ENCODE measurements around the gene CAMK2D. TPM values are rescaled to one million over a fixed set of nuclear protein-coding genes. Genes with fewer than 3 reads are reported as not detected.

CAMK2D gene
- total and polyA plus RNA-seq, 4 donors: 10.1 to 31.0 (median 25.6) TPM

DNA sequence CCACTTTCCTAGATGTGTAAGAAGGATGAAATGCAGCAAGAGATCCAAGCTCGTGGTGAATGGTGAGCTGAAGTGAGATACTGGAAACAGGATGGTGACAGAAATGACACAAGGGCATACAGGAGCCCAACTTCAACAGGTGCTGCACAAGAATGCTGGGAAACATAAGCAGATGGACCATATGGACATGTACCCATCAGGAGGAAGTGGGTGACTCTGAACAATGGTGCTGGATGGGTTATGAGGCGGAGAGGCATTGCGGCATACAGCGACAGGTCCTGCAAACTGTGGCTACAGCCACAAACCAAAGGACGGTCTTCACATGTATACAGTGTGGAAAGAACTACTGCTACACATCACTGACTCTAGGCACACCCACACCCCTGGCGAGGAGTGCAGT lies 265.7 kb downstream of the CAMK2D start (continued):
- no peak for TF ChIP-seq EGR1 (IDR thresholded peaks at IDR 0.05; ENCODE audit: low read depth in 2 of 2)

DNA sequence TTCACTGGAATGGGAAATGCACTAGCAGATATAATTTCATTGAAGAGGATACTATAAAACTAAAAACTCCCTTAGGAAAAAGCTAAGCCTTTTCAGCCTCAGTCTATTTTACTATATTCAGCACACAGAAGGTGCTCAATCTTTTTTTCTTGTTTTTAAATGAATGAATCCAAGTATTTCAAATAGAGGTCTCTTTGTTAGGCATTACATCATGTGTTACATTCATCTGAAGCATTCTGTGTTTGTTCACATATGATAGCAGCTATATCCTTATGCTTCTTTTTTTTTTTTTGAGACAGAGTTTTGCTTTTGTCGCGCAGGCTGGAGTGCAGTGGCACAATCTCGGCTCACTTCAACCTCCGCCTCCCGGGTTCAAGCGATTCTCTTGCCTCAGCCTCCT lies 278.4 kb downstream of the CAMK2D start:
- no peaks in the 10 kb centered on the region for H3K9me3 ChIP-seq (ENCODE audit: control insufficient read depth in 4 of 4, low read length in 3 of 4)
- TF ChIP-seq RXRA (IDR thresholded peaks at IDR 0.05): no peak
- TF ChIP-seq, protein P1, sequence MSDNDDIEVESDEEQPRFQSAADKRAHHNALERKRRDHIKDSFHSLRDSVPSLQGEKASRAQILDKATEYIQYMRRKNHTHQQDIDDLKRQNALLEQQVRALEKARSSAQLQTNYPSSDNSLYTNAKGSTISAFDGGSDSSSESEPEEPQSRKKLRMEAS (IDR thresholded peaks at IDR 0.05): no peak
- TF ChIP-seq HNF4A (conservative IDR thresholded peaks at IDR 0.05): no peak
- TF ChIP-seq HNF4G (IDR thresholded peaks at IDR 0.05): no peak
- no peak for TF ChIP-seq SP1 (IDR thresholded peaks at IDR 0.05)
- no peak for TF ChIP-seq TAF1 (conservative IDR thresholded peaks at IDR 0.05)
- TF ChIP-seq FOXA1 (IDR thresholded peaks at IDR 0.05): no peak
- TF ChIP-seq YY1 (IDR thresholded peaks at IDR 0.05): no peak
- no peak for DNase-seq (ENCODE audit: low spot score)
- WGBS: over 99% methylated on average over 6 of the region's 6 CpGs
- H3K4me1 ChIP-seq (ENCODE audit: control insufficient read depth in 4 of 4, insufficient read depth in 4 of 4, low read length in 3 of 4): no peaks in the 10 kb centered on the region
- H3K36me3 ChIP-seq (ENCODE audit: control insufficient read depth in 4 of 4, insufficient read depth in 3 of 4, low read depth in 1 of 4, low read length in 3 of 4): no peaks in the 10 kb centered on the region
- H3K4me3 ChIP-seq (ENCODE audit: low read depth in 1 of 3, low read length in 3 of 3): no peak overlapping the region
- no peak overlapping the region for H3K9ac ChIP-seq (ENCODE audit: low read depth in 1 of 2, low read length in 2 of 2)
- H3K27ac ChIP-seq (ENCODE audit: low read depth in 1 of 2, low read length in 2 of 2): no peak overlapping the region
- no peaks in the 10 kb centered on the region for H3K27me3 ChIP-seq (ENCODE audit: control insufficient read depth in 4 of 4, insufficient read depth in 4 of 4, low read length in 3 of 4)

DNA sequence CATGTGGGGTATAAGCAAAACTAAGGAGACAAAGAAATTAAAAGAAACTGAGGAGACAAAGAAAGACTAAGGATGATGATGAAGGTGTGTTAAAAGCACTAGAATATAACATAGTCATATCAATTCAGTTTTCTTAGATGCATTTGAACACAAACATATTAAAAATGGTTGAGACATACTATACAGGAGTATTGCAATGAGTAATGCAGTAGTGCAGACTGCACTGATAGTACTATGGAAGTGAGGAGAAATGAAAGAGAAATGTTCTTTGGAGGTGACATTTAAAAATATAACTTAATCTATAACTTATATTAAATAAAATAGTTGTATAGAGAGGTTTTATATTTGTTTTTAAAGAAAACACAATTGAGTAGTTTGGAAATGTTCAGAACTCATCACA lies 279.2 kb downstream of the CAMK2D start:
- DNase-seq (ENCODE audit: low spot score): no peak
- Histone ChIP-seq H3K9me3 (ENCODE audit: control insufficient read depth in 4 of 4, low read length in 3 of 4) (no peaks in the 10 kb centered on the region), H3K4me3 (ENCODE audit: low read depth in 1 of 3, low read length in 3 of 3) (no peak overlapping the region), H3K9ac (ENCODE audit: low read depth in 1 of 2, low read length in 2 of 2) (no peak overlapping the region), H3K4me1 (ENCODE audit: control insufficient read depth in 4 of 4, insufficient read depth in 4 of 4, low read length in 3 of 4) (no peaks in the 10 kb centered on the region), H3K27me3 (ENCODE audit: control insufficient read depth in 4 of 4, insufficient read depth in 4 of 4, low read length in 3 of 4) (no peaks in the 10 kb centered on the region), H3K36me3 (ENCODE audit: control insufficient read depth in 4 of 4, insufficient read depth in 3 of 4, low read depth in 1 of 4, low read length in 3 of 4) (no peaks in the 10 kb centered on the region), H3K27ac (ENCODE audit: low read depth in 1 of 2, low read length in 2 of 2) (no peak overlapping the region)
- TF ChIP-seq EGR1 (IDR thresholded peaks at IDR 0.05; ENCODE audit: low read depth in 2 of 2): no peak
- no peak for TF ChIP-seq GABPA (IDR thresholded peaks at IDR 0.05 in 1 of 2, conservative IDR thresholded peaks at IDR 0.05 in 1 of 2)
- TF ChIP-seq SP1 (IDR thresholded peaks at IDR 0.05): no peak
- no peak for TF ChIP-seq FOXA2 (IDR thresholded peaks at IDR 0.05)
- TF ChIP-seq RXRA (IDR thresholded peaks at IDR 0.05): no peak

DNA sequence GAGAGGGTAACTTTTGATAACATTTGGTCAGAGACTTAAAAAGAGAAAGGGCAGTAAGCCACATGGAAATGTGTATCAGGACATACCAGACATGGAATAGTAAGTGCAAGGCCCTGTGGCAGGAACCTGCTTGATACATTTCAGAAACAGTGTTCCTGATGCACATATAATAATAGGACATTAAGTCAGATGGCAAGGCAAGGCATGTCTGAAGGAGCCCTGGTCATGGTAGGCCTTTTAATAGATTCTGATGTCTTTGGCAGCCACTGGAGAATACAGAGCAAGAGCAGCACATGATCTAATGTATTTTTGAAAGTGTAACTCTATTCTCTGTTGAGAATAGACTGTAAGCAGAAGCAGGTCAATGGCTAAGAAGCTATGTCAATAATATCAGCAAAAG lies 279.7 kb downstream of the CAMK2D start:
- Histone ChIP-seq H3K4me1 (ENCODE audit: control insufficient read depth in 4 of 4, insufficient read depth in 4 of 4, low read length in 3 of 4) (no peaks in the 10 kb centered on the region), H3K4me3 (ENCODE audit: low read depth in 1 of 3, low read length in 3 of 3) (no peak overlapping the region), H3K36me3 (ENCODE audit: control insufficient read depth in 4 of 4, insufficient read depth in 3 of 4, low read depth in 1 of 4, low read length in 3 of 4) (peaks cover 0 to 2% (median 0%) of the 10 kb centered on the region in 4 donors), H3K27ac (ENCODE audit: low read depth in 1 of 2, low read length in 2 of 2) (no peak overlapping the region), H3K27me3 (ENCODE audit: control insufficient read depth in 4 of 4, insufficient read depth in 4 of 4, low read length in 3 of 4) (no peaks in the 10 kb centered on the region), H3K9ac (ENCODE audit: low read depth in 1 of 2, low read length in 2 of 2) (no peak overlapping the region), H3K9me3 (ENCODE audit: control insufficient read depth in 4 of 4, low read length in 3 of 4) (peaks cover under 1 to 4% (median 4%) of the 10 kb centered on the region in 4 donors)
- TF ChIP-seq SP1 (IDR thresholded peaks at IDR 0.05) (no peak), RAD21 (IDR thresholded peaks at IDR 0.05) (no peak), YY1 (IDR thresholded peaks at IDR 0.05) (no peak), HNF4G (IDR thresholded peaks at IDR 0.05) (no peak), TAF1 (conservative IDR thresholded peaks at IDR 0.05) (no peak), EGR1 (IDR thresholded peaks at IDR 0.05; ENCODE audit: low read depth in 2 of 2) (no peak)
- TF ChIP-seq, protein P2, sequence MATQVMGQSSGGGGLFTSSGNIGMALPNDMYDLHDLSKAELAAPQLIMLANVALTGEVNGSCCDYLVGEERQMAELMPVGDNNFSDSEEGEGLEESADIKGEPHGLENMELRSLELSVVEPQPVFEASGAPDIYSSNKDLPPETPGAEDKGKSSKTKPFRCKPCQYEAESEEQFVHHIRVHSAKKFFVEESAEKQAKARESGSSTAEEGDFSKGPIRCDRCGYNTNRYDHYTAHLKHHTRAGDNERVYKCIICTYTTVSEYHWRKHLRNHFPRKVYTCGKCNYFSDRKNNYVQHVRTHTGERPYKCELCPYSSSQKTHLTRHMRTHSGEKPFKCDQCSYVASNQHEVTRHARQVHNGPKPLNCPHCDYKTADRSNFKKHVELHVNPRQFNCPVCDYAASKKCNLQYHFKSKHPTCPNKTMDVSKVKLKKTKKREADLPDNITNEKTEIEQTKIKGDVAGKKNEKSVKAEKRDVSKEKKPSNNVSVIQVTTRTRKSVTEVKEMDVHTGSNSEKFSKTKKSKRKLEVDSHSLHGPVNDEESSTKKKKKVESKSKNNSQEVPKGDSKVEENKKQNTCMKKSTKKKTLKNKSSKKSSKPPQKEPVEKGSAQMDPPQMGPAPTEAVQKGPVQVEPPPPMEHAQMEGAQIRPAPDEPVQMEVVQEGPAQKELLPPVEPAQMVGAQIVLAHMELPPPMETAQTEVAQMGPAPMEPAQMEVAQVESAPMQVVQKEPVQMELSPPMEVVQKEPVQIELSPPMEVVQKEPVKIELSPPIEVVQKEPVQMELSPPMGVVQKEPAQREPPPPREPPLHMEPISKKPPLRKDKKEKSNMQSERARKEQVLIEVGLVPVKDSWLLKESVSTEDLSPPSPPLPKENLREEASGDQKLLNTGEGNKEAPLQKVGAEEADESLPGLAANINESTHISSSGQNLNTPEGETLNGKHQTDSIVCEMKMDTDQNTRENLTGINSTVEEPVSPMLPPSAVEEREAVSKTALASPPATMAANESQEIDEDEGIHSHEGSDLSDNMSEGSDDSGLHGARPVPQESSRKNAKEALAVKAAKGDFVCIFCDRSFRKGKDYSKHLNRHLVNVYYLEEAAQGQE (IDR thresholded peaks at IDR 0.05): no peak
- TF ChIP-seq, protein P1 (IDR thresholded peaks at IDR 0.05): no peak
- TF ChIP-seq, protein P3, sequence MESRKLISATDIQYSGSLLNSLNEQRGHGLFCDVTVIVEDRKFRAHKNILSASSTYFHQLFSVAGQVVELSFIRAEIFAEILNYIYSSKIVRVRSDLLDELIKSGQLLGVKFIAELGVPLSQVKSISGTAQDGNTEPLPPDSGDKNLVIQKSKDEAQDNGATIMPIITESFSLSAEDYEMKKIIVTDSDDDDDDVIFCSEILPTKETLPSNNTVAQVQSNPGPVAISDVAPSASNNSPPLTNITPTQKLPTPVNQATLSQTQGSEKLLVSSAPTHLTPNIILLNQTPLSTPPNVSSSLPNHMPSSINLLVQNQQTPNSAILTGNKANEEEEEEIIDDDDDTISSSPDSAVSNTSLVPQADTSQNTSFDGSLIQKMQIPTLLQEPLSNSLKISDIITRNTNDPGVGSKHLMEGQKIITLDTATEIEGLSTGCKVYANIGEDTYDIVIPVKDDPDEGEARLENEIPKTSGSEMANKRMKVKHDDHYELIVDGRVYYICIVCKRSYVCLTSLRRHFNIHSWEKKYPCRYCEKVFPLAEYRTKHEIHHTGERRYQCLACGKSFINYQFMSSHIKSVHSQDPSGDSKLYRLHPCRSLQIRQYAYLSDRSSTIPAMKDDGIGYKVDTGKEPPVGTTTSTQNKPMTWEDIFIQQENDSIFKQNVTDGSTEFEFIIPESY (IDR thresholded peaks at IDR 0.05): no peak
- TF ChIP-seq, protein P4, sequence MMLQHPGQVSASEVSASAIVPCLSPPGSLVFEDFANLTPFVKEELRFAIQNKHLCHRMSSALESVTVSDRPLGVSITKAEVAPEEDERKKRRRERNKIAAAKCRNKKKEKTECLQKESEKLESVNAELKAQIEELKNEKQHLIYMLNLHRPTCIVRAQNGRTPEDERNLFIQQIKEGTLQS (IDR thresholded peaks at IDR 0.05): no peak
- TF ChIP-seq, protein P5, sequence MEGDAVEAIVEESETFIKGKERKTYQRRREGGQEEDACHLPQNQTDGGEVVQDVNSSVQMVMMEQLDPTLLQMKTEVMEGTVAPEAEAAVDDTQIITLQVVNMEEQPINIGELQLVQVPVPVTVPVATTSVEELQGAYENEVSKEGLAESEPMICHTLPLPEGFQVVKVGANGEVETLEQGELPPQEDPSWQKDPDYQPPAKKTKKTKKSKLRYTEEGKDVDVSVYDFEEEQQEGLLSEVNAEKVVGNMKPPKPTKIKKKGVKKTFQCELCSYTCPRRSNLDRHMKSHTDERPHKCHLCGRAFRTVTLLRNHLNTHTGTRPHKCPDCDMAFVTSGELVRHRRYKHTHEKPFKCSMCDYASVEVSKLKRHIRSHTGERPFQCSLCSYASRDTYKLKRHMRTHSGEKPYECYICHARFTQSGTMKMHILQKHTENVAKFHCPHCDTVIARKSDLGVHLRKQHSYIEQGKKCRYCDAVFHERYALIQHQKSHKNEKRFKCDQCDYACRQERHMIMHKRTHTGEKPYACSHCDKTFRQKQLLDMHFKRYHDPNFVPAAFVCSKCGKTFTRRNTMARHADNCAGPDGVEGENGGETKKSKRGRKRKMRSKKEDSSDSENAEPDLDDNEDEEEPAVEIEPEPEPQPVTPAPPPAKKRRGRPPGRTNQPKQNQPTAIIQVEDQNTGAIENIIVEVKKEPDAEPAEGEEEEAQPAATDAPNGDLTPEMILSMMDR (IDR thresholded peaks at IDR 0.05; ENCODE audit: low read depth, low read length, missing input control): no peak
- DNase-seq (ENCODE audit: low spot score): no peak
